OCI-LY3 (cell line): ENCODE measurements around the gene AFM.

ENCODE experiments used
- EZH2phosphoT487 ChIP-seq: fragments of 200-600 bp; shearing (Covaris generic); IDR thresholded peaks from 2 replicates; pipeline ENCODE4 v1.6.1; 2018; ENCODE audit warnings: antibody characterized with exemption, mixed run types, low read depth
- TF ChIP-seq, protein P1 (sequence below): fragments of 200-600, 300-600 bp; sonication (generic); IDR thresholded peaks from 2 replicates; pipeline ENCODE4 v1.5.1; 2014; ENCODE audit warnings: antibody characterized with exemption, low read length, low read depth

DNA sequence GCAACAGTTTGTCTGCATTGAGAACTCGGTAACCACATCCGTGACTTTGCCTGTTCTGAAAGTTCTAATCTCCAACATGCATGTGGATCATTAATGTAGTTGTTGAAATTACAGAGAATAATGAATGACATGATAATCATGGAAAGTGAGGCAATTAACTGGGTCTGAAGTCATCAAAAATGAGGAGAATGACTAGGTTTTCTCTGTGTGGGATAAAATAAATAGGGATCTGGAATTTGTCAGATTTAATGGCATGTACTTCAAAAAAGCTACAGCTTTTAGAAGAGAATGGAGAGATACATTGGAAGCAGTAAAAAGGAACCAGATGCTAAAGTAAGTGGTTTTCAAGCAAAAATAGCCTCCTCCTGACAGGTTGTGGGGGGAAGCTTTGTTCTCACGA, 59.3 kb downstream of the AFM start:
- TF ChIP-seq, protein P1, sequence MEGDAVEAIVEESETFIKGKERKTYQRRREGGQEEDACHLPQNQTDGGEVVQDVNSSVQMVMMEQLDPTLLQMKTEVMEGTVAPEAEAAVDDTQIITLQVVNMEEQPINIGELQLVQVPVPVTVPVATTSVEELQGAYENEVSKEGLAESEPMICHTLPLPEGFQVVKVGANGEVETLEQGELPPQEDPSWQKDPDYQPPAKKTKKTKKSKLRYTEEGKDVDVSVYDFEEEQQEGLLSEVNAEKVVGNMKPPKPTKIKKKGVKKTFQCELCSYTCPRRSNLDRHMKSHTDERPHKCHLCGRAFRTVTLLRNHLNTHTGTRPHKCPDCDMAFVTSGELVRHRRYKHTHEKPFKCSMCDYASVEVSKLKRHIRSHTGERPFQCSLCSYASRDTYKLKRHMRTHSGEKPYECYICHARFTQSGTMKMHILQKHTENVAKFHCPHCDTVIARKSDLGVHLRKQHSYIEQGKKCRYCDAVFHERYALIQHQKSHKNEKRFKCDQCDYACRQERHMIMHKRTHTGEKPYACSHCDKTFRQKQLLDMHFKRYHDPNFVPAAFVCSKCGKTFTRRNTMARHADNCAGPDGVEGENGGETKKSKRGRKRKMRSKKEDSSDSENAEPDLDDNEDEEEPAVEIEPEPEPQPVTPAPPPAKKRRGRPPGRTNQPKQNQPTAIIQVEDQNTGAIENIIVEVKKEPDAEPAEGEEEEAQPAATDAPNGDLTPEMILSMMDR, result no peak
- no peak for TF ChIP-seq EZH2phosphoT487
